Stimulated activated CD8-positive, alpha-beta memory T cell treated with anti-CD3 and anti-CD28 coated beads, Interleukin-7, amount 100 ng/mL, for 4 hours (primary cell): Measurements from ENCODE around the gene PTDSS2.
"Not testable (repeated sequence)": the region's sequence is repeated elsewhere in the genome, so short reads cannot be mapped to it uniquely, and the experiment has no call there.

ENCODE experiments used
- DNase-seq, 2 donors: peaks; one replicate each; pipeline ENCODE4 v3.0.0-alpha.2; 2020; ENCODE audit warnings: low read depth in 2 of 2

PTDSS2 gene

GRCh38 chr11:504994-505344, 54.9 kb downstream of the PTDSS2 start:
- no peak for DNase-seq

- peak; percentile 92 to 98 for DNase-seq
Measured at GRCh38 chr11:506238-506994, 56.3 kb downstream of the PTDSS2 start.

- peak; percentile 98 to 99 for DNase-seq
Measured at GRCh38 chr11:506995-507726, 57.1 kb downstream of the PTDSS2 start, which contains the start of gene RNH1. Gene RNH1, minus strand, starts transcription at chr11:507242. Its CDS starts 5,080 bp downstream, at chr11:502162.

- no peak for DNase-seq
Measured at GRCh38 chr11:507727-508515, 57.8 kb downstream of the PTDSS2 start.

- DNase-seq = no peak
Measured at GRCh38 chr11:508956-509355, 58.9 kb downstream of the PTDSS2 start.

GRCh38 chr11:512761-513595, 62.9 kb downstream of the PTDSS2 start:
- DNase-seq = no peak

GRCh38 chr11:514606-515005, 64.5 kb downstream of the PTDSS2 start:
- no peak for DNase-seq

GRCh38 chr11:515131-515530, 65.1 kb downstream of the PTDSS2 start:
- DNase-seq = no peak

- no peak for DNase-seq
Measured at GRCh38 chr11:516400-516799, 66.3 kb downstream of the PTDSS2 start.

GRCh38 chr11:516918-517685, 67.0 kb downstream of the PTDSS2 start:
- not testable (repeated sequence) for DNase-seq

GRCh38 chr11:518463-519202, 68.6 kb downstream of the PTDSS2 start:
- peak; percentile 60 to 78 for DNase-seq

- no peak for DNase-seq
Measured at GRCh38 chr11:520428-521176, 70.5 kb downstream of the PTDSS2 start.

- DNase-seq = no peak
Measured at GRCh38 chr11:521177-521688, 71.2 kb downstream of the PTDSS2 start.

GRCh38 chr11:526192-526591, 76.1 kb downstream of the PTDSS2 start:
- no peak for DNase-seq

- DNase-seq = no peak
Measured at GRCh38 chr11:528166-528814, 78.2 kb downstream of the PTDSS2 start.

- no peak for DNase-seq
Measured at GRCh38 chr11:528815-529727, 79.0 kb downstream of the PTDSS2 start.

GRCh38 chr11:529728-530411, 79.8 kb downstream of the PTDSS2 start:
- DNase-seq = no peak
